Effector CD8-positive, alpha-beta T cell (primary cell): Measurements from ENCODE around the gene HLTF.
A peak's percentile ranks its signal among the peaks of the same experiment; 100 is the strongest.
"Not testable (repeated sequence)": the region's sequence is repeated elsewhere in the genome, so short reads cannot be mapped to it uniquely, and the experiment has no call there.

Experiments used
- DNase-seq: peaks from one replicate; lab custom pipeline; 2025; lab: John Stamatoyannopoulos, UW

Gene HLTF

GRCh38 chr3:148991219-148992026 is 94.9 kb downstream of the HLTF start, which contains the start of gene GYG1:
TSS of gene GYG1 (plus strand) at chr3:148991540. CDS start at chr3:148991641, 101 bp downstream.
- peak; percentile 57 for DNase-seq

- DNase-seq, result no peak
Measured at GRCh38 chr3:148990236-148990635, 96.1 kb downstream of the HLTF start.

- not testable (repeated sequence) for DNase-seq
Measured at GRCh38 chr3:148987551-148987950, 98.8 kb downstream of the HLTF start.

- no peak for DNase-seq
Measured at GRCh38 chr3:148981273-148981672, 105.1 kb downstream of the HLTF start.
